Lower lobe of right lung (tissue), 2 donors: ENCODE data around the gene CLDN19. TPM values are rescaled to one million over a fixed set of nuclear protein-coding genes. Genes with fewer than 3 reads are reported as not detected.

Experiments used
- ATAC-seq, 2 donors: fragments of 200-7000 bp; cut with Tn5 transposase; one replicate each; pipeline ENCODE4 v1.9.1; 2020 to 2022; ENCODE audit warnings: mild to moderate bottlenecking in 2 of 2, moderate library complexity in 2 of 2
- DNase-seq: peaks from one replicate; pipeline ENCODE4 v3.0.0-alpha.2; 2020
- H3K27ac ChIP-seq: fragments of 200-600 bp; one replicate; pipeline ENCODE4 v1.8.0; 2022
- H3K27me3 ChIP-seq: fragments of 200-600 bp; one replicate; pipeline ENCODE4 v1.8.0; 2022; ENCODE audit warnings: low read depth
- H3K36me3 ChIP-seq: fragments of 200-600 bp; one replicate; pipeline ENCODE4 v1.8.0; 2022; ENCODE audit warnings: mild to moderate bottlenecking
- H3K4me1 ChIP-seq: fragments of 200-600 bp; one replicate; pipeline ENCODE4 v1.8.0; 2022
- H3K4me3 ChIP-seq: fragments of 200-600 bp; one replicate; pipeline ENCODE4 v1.8.0; 2022; ENCODE audit warnings: mild to moderate bottlenecking
- H3K9me3 ChIP-seq: fragments of 200-600 bp; one replicate; pipeline ENCODE4 v1.8.0; 2022
- intact Hi-C: fragments of 100-400 bp; cut with DNase I; formaldehyde crosslinking; loops from one replicate; pipeline ENCODE4 v1.11.0; 2022
- long read RNA-seq: library from polyadenylated mRNA; unstranded; transcript quantifications from one replicate; pipeline ENCODE4 v2.0.0, GENCODE V29; 2021
- total RNA-seq: library from RNA; stranded (reverse); fragmentation: NEBNext Ultra II Directional; extraction: Animal tissue kit (Norgen Biotek cat#: 25700); gene quantifications from one replicate; pipeline ENCODE4 v1.2.1, GENCODE V29; 2021
- TF ChIP-seq, protein P1 (sequence below): fragments of 200-600 bp; IDR thresholded peaks from one replicate; pipeline ENCODE4 v1.8.0; 2022; ENCODE audit warnings: antibody characterized with exemption, mild to moderate bottlenecking
- donor health status: DM: no; HTN: yes; CAD: no; lungs with severe emphysema.

Gene CLDN19, protein sequence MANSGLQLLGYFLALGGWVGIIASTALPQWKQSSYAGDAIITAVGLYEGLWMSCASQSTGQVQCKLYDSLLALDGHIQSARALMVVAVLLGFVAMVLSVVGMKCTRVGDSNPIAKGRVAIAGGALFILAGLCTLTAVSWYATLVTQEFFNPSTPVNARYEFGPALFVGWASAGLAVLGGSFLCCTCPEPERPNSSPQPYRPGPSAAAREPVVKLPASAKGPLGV
- total RNA-seq = not detected
- long read RNA-seq = 0 reads

DNA sequence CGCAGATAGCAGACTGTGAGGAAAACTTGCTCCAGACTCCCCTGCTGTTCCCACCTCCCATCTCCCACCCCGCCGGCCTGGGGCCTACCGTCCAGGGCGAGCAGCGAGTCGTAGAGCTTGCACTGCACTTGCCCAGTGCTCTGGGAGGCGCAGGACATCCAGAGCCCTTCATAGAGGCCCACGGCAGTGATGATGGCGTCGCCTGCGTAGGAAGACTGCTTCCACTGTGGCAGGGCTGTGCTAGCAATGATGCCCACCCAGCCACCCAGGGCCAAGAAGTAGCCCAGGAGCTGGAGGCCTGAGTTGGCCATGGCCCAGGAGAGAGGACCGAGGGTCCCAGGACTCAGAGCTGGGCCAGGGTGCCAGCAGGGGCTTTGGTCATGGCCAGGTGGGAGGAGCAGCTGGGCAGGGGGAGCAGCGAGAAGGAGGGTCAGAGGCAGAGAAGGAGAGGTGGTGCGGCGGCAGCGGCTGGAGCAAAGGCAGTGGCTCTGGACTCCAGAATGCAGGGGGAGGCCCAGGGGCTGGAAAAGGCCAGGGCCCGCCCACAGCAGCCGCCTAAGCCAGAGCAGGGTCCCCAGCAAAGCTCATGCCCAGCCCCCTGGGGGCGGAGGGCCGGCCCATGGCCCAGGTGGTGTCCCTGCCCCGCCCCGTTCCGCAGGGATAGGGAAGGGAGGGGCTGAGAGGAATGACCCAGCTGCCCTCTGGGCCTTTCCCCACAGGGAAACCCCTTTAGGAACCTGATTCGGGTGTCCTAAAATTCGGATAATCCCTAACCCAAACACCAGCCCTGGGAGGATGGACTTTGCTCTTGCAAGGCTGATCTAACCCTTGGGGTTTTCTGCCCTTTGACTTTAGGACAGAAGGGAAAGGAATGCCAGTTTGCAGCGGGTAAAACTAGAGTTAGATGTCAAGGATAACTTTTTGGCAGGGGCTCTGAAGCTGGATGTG lies at the start of gene CLDN19:
Gene CLDN19 (minus strand): TSS at position 484 of the 948 bp plus-strand sequence. CDS start 173 bp downstream, at position 311.
- TF ChIP-seq, protein P1, sequence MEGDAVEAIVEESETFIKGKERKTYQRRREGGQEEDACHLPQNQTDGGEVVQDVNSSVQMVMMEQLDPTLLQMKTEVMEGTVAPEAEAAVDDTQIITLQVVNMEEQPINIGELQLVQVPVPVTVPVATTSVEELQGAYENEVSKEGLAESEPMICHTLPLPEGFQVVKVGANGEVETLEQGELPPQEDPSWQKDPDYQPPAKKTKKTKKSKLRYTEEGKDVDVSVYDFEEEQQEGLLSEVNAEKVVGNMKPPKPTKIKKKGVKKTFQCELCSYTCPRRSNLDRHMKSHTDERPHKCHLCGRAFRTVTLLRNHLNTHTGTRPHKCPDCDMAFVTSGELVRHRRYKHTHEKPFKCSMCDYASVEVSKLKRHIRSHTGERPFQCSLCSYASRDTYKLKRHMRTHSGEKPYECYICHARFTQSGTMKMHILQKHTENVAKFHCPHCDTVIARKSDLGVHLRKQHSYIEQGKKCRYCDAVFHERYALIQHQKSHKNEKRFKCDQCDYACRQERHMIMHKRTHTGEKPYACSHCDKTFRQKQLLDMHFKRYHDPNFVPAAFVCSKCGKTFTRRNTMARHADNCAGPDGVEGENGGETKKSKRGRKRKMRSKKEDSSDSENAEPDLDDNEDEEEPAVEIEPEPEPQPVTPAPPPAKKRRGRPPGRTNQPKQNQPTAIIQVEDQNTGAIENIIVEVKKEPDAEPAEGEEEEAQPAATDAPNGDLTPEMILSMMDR = no peak
- Histone ChIP-seq H3K4me3 (no peak within 1 kb of the TSS), H3K36me3 (no peaks in the 10 kb centered on the region), H3K27me3 (no peaks in the 10 kb centered on the region), H3K9me3 (no peaks in the 10 kb centered on the region), H3K4me1 (no peaks in the 10 kb centered on the region), H3K27ac (no peak within 1 kb of the TSS)
- DNase-seq = no peak
- intact Hi-C loops = no loop called here
- no peak for ATAC-seq

DNA sequence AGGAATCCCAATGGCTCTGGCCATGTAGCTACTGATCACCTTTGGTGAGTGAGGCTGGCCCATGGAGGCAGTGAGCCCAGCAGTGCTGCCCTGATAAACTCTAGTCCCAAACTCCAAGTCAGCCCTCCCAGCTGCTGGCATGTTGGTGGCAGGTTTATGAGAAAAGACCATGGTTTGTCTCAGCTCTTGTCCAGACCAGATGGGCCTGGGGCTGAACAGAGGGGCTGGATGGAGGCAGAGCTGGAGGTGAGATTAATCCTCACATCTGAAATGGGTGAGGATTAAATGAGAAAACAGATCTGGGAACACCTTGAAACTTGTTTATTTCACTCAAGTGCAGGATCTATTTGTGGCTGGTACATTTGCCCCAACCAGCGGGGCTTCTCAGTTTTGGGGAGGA lies 48.0 kb upstream of the CLDN19 start:
- Histone ChIP-seq H3K36me3 (no peaks in the 10 kb centered on the region), H3K27me3 (peaks cover 5% of the 10 kb centered on the region), H3K27ac (no peak overlapping the region), H3K4me1 (peaks cover 10% of the 10 kb centered on the region), H3K9me3 (no peaks in the 10 kb centered on the region), H3K4me3 (no peak overlapping the region)
- ATAC-seq = no peak
- no peak for DNase-seq
- TF ChIP-seq, protein P1 = no peak
- intact Hi-C loops = no loop called here

DNA sequence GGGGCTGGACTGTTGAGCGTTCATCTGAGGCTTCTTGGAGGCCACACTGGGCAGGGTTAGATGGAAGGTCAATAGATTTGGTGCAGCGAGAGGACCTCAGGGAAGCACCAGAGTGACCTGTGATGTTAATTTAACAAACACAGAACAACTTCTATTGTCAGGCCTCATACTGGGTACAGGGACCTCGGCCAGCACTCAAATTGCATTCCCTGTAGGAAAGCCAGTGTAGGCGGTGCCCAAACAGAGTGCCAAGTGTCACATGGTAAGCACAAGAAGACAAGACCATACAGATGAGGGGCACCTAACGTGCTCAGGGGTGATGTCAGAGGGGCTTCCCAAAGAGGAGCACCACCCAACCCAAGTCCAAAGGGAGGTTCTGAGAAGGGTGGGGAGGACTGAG lies 46.1 kb upstream of the CLDN19 start:
- Histone ChIP-seq H3K27me3 (peaks cover 5% of the 10 kb centered on the region), H3K4me1 (peaks cover 10% of the 10 kb centered on the region), H3K9me3 (no peaks in the 10 kb centered on the region), H3K27ac (no peak overlapping the region), H3K36me3 (peaks cover 8% of the 10 kb centered on the region), H3K4me3 (no peak overlapping the region)
- TF ChIP-seq, protein P1 = no peak
- intact Hi-C loops = no loop called here
- ATAC-seq (no peak), DNase-seq (no peak)

DNA sequence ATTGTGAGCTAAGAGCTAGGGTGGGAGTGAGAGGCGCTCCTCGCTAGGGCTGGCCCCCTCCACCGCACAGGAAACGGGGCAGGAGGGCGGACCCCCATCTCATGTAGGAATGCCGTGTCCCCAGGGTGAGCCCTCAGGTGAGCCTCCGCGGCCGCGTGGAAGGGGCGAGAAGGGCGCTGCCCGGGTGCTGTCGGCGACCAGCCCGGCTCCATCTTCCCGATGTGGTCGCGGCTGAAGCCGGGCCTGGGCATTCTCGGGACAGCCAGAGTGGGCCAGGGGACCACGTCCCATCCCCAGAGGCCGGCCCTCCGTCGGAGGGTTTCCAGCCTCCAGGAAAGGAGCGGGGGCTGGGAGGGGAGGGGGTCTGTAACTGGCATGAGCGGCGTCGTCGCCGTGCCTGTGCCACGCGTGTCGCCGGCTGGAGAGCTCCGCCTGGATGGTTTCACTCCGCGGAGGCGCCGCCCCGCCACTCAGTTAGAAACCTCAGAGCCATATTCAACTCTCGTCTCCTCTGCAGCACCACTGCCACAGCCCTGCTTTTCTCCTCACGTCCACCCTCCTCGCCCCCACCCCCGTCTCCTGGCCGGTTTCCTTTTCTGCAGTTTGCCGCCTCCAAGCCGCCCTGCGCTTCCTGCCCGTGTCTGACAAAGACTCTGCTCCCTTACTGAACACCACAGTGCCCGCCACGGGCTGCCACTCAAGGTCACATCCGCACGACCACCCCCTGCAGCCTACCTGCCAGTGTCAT lies 45.1 kb upstream of the CLDN19 start, which contains the start of gene TMEM269:
Gene TMEM269 (plus strand): TSS at position 46 of the 748 bp plus-strand sequence. CDS start 4,903 bp downstream, outside the sequence.
- Histone ChIP-seq H3K4me1 (peaks cover 10% of the 10 kb centered on the region), H3K27ac (no peak within 1 kb of the TSS), H3K4me3 (peak within 1 kb of the TSS; percentile 50), H3K36me3 (peaks cover 14% of the 10 kb centered on the region), H3K27me3 (peaks cover 5% of the 10 kb centered on the region), H3K9me3 (no peaks in the 10 kb centered on the region)
- DNase-seq (peak; percentile 51), ATAC-seq (peak; percentile 47)
- TF ChIP-seq, protein P1 = no peak
- intact Hi-C loops = no loop called here

DNA sequence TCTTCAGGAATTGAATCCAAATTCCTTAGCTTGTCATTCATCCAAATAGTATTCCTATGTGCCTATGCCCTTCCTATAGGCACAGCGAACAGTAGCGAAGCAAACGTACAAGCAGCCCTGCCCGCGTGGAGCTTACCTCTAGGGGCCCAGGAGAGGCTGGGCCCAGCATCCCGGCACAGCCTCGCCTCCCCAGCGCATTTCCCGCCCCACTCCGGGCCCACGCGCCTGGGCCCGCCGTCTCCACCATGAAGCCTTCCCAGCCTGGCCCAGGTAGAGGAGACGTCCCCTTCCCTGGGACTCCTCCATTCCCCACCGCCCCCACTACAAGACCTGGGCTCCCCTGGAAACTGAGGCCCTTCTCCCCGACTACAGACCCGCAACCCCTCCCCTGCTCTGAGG lies 44.5 kb upstream of the CLDN19 start:
- Histone ChIP-seq H3K36me3 (peaks cover 20% of the 10 kb centered on the region), H3K9me3 (no peaks in the 10 kb centered on the region), H3K27ac (no peak overlapping the region), H3K4me1 (peaks cover 10% of the 10 kb centered on the region), H3K27me3 (peaks cover 5% of the 10 kb centered on the region), H3K4me3 (peak overlapping the region; percentile 50)
- intact Hi-C loops = no loop called here
- DNase-seq = no peak
- ATAC-seq = peak; percentile 16 to 17
- TF ChIP-seq, protein P1 = no peak
